Measurements from ENCODE around the gene DLG1.

The DLG1 gene

GRCh38 chr3:197021231-197021630 lies 277.2 kb downstream of the DLG1 start:
- H3K27ac ChIP-seq = no peak overlapping the region
- no peak for TF ChIP-seq CTCF (conservative IDR thresholded peaks at IDR 0.05)

GRCh38 chr3:197019535-197019934 lies 278.9 kb downstream of the DLG1 start:
- TF ChIP-seq CTCF (conservative IDR thresholded peaks at IDR 0.05) = no peak
- no peak overlapping the region for H3K27ac ChIP-seq

GRCh38 chr3:197019021-197019420 lies 279.4 kb downstream of the DLG1 start:
- H3K27ac ChIP-seq = no peak overlapping the region
- TF ChIP-seq CTCF (conservative IDR thresholded peaks at IDR 0.05) = no peak

GRCh38 chr3:197017003-197017402 lies 281.4 kb downstream of the DLG1 start:
- no peak for TF ChIP-seq CTCF (conservative IDR thresholded peaks at IDR 0.05)
- no peak overlapping the region for H3K27ac ChIP-seq

GRCh38 chr3:197015790-197016736 lies 282.3 kb downstream of the DLG1 start:
- no peak for TF ChIP-seq CTCF (conservative IDR thresholded peaks at IDR 0.05)

GRCh38 chr3:197014942-197015575 lies 283.4 kb downstream of the DLG1 start:
- no peak overlapping the region for H3K27ac ChIP-seq
- TF ChIP-seq CTCF (conservative IDR thresholded peaks at IDR 0.05) = no peak

More at GRCh38 chr3:197015790-197016736, 282.3 kb downstream of the DLG1 start:
- H3K27ac ChIP-seq = no peak overlapping the region

GRCh38 chr3:197014024-197014423 lies 284.4 kb downstream of the DLG1 start:
- no peak for TF ChIP-seq CTCF (conservative IDR thresholded peaks at IDR 0.05)

More at GRCh38 chr3:197014024-197014423, 284.4 kb downstream of the DLG1 start:
- H3K27ac ChIP-seq = no peak overlapping the region

Data from VCaP (cell line).